ENCODE data around the gene LDB2.

- TF ChIP-seq POLR2A (IDR thresholded peaks at IDR 0.05; ENCODE audit: low read depth, low read length) (no peak), TAF1 (IDR thresholded peaks at IDR 0.05; ENCODE audit: borderline replicate concordance, low read depth, low read length) (no peak), POLR2AphosphoS5 (IDR thresholded peaks at IDR 0.05; ENCODE audit: low read depth, low read length) (no peak)
These were observed 204.1 kb downstream of the LDB2 start for GRCh38 chr4:16694173-16694883.
